ENCODE data around the gene CHCT1. TPM values are rescaled to one million over a fixed set of nuclear protein-coding genes. Genes with fewer than 3 reads are reported as not detected.
"Not testable (repeated sequence)": the region's sequence is repeated elsewhere in the genome, so short reads cannot be mapped to it uniquely, and the experiment has no call there.

The CHCT1 gene
- polyA plus RNA-seq, 1 donor (not counting 4 experiments of a cell fraction or from before 2014, with no cell fraction given): not detected

DNA sequence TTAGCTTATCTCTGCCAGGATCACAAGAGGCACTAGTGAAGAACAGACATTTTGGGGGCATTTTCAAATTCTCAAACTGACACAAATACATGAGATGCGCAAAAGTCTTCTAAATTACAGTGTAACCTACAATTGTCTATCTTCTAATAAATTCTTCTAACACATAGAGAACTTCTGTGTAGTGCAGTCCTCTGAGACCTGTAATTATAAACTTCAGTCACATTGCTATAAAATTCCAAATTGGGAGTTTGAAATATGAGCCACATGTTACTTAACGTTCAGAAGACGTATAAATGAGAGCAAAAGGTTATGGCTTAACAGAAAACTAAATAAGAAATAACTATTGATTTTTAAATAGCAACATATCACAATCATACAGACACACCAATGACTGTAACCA lies 42.8 kb upstream of the CHCT1 start:
- FAIRE-seq; H3K9me1 ChIP-seq (ENCODE audit: control insufficient read depth, extremely low read depth, insufficient read depth, low read length); H3K9ac ChIP-seq (ENCODE audit: control insufficient read depth, extremely low read depth, insufficient read depth, low read length); H3K4me3 ChIP-seq (ENCODE audit: control insufficient read depth in 2 of 3, extremely low read depth in 1 of 3, insufficient read depth in 2 of 3, low read depth in 1 of 3, low read length in 3 of 3); H3K27ac ChIP-seq (ENCODE audit: control insufficient read depth, insufficient read depth, low read length); H3K4me1 ChIP-seq (ENCODE audit: control insufficient read depth, extremely low read depth, insufficient read depth, low read length); H4K20me1 ChIP-seq (ENCODE audit: control insufficient read depth, extremely low read depth, insufficient read depth, low read length); dilution Hi-C loops (cut with MboI; ENCODE audit: extremely low pct_ligation_motif_present, low sequenced_read_pairs); DNase-seq (ENCODE audit: low read depth, low spot score); H3K36me3 ChIP-seq (ENCODE audit: control insufficient read depth in 2 of 2, extremely low read depth in 1 of 2, insufficient read depth in 2 of 2, low read length in 2 of 2); H3K4me2 ChIP-seq (ENCODE audit: control insufficient read depth, extremely low read depth, insufficient read depth, low read depth, low read length); H3K27me3 ChIP-seq (ENCODE audit: control insufficient read depth, extremely low read depth, insufficient read depth, low read length); H3K9me3 ChIP-seq (ENCODE audit: control insufficient read depth, low read depth, low read length); H2AFZ ChIP-seq (ENCODE audit: control insufficient read depth, low read length): not testable (repeated sequence)
- peaks cover 34% of the 10 kb centered on the region for H3K79me2 ChIP-seq (ENCODE audit: control insufficient read depth, insufficient read depth, low read length)

- H3K9me1 ChIP-seq (ENCODE audit: control insufficient read depth, extremely low read depth, insufficient read depth, low read length): no peaks in the 10 kb centered on the region
- no peaks in the 10 kb centered on the region for H3K36me3 ChIP-seq (ENCODE audit: control insufficient read depth in 2 of 2, extremely low read depth in 1 of 2, insufficient read depth in 2 of 2, low read length in 2 of 2)
- no peak overlapping the region for H3K4me2 ChIP-seq (ENCODE audit: control insufficient read depth, extremely low read depth, insufficient read depth, low read depth, low read length)
- H3K9me3 ChIP-seq (ENCODE audit: control insufficient read depth, low read depth, low read length): no peaks in the 10 kb centered on the region
- no peaks in the 10 kb centered on the region for H4K20me1 ChIP-seq (ENCODE audit: control insufficient read depth, extremely low read depth, insufficient read depth, low read length)
- dilution Hi-C loops (cut with MboI; ENCODE audit: extremely low pct_ligation_motif_present, low sequenced_read_pairs): no loop called here
- no peak overlapping the region for H3K4me3 ChIP-seq (ENCODE audit: control insufficient read depth in 2 of 3, extremely low read depth in 1 of 3, insufficient read depth in 2 of 3, low read depth in 1 of 3, low read length in 3 of 3)
- H3K27ac ChIP-seq (ENCODE audit: control insufficient read depth, insufficient read depth, low read length): no peak overlapping the region
- no peaks in the 10 kb centered on the region for H3K27me3 ChIP-seq (ENCODE audit: control insufficient read depth, extremely low read depth, insufficient read depth, low read length)
- TF ChIP-seq EZH2 (IDR thresholded peaks at IDR 0.05; ENCODE audit: low read length): no peak
- TF ChIP-seq, protein P1, sequence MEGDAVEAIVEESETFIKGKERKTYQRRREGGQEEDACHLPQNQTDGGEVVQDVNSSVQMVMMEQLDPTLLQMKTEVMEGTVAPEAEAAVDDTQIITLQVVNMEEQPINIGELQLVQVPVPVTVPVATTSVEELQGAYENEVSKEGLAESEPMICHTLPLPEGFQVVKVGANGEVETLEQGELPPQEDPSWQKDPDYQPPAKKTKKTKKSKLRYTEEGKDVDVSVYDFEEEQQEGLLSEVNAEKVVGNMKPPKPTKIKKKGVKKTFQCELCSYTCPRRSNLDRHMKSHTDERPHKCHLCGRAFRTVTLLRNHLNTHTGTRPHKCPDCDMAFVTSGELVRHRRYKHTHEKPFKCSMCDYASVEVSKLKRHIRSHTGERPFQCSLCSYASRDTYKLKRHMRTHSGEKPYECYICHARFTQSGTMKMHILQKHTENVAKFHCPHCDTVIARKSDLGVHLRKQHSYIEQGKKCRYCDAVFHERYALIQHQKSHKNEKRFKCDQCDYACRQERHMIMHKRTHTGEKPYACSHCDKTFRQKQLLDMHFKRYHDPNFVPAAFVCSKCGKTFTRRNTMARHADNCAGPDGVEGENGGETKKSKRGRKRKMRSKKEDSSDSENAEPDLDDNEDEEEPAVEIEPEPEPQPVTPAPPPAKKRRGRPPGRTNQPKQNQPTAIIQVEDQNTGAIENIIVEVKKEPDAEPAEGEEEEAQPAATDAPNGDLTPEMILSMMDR (optimal IDR thresholded peaks at IDR 0.05 in 1 of 3, IDR thresholded peaks at IDR 0.05 in 1 of 3, conservative IDR thresholded peaks at IDR 0.05 in 1 of 3; ENCODE audit: extremely low read depth in 1 of 3, insufficient read depth in 2 of 3, low read length in 3 of 3): no peak
- FAIRE-seq: no peak
- peaks cover 8% of the 10 kb centered on the region for H3K4me1 ChIP-seq (ENCODE audit: control insufficient read depth, extremely low read depth, insufficient read depth, low read length)
- H2AFZ ChIP-seq (ENCODE audit: control insufficient read depth, low read length): no peak overlapping the region
- H3K9ac ChIP-seq (ENCODE audit: control insufficient read depth, extremely low read depth, insufficient read depth, low read length): no peak overlapping the region
- peaks cover 59% of the 10 kb centered on the region for H3K79me2 ChIP-seq (ENCODE audit: control insufficient read depth, insufficient read depth, low read length)
- no peak for DNase-seq (ENCODE audit: low read depth, low spot score)
Observed at GRCh38 chr17:60381958-60382357, 40.3 kb upstream of the CHCT1 start.

GRCh38 chr17:60383379-60383778 lies 38.9 kb upstream of the CHCT1 start:
- no peak for DNase-seq (ENCODE audit: low read depth, low spot score)
- no peak for TF ChIP-seq EZH2 (IDR thresholded peaks at IDR 0.05; ENCODE audit: low read length)
- TF ChIP-seq, protein P1 (optimal IDR thresholded peaks at IDR 0.05 in 1 of 3, IDR thresholded peaks at IDR 0.05 in 1 of 3, conservative IDR thresholded peaks at IDR 0.05 in 1 of 3; ENCODE audit: extremely low read depth in 1 of 3, insufficient read depth in 2 of 3, low read length in 3 of 3): no peak
- dilution Hi-C loops (cut with MboI; ENCODE audit: extremely low pct_ligation_motif_present, low sequenced_read_pairs): no loop called here
- H3K4me2 ChIP-seq (ENCODE audit: control insufficient read depth, extremely low read depth, insufficient read depth, low read depth, low read length): no peak overlapping the region
- H4K20me1 ChIP-seq (ENCODE audit: control insufficient read depth, extremely low read depth, insufficient read depth, low read length): no peaks in the 10 kb centered on the region
- no peak overlapping the region for H3K27ac ChIP-seq (ENCODE audit: control insufficient read depth, insufficient read depth, low read length)
- H3K36me3 ChIP-seq (ENCODE audit: control insufficient read depth in 2 of 2, extremely low read depth in 1 of 2, insufficient read depth in 2 of 2, low read length in 2 of 2): no peaks in the 10 kb centered on the region
- H3K27me3 ChIP-seq (ENCODE audit: control insufficient read depth, extremely low read depth, insufficient read depth, low read length): no peaks in the 10 kb centered on the region
- H3K9me1 ChIP-seq (ENCODE audit: control insufficient read depth, extremely low read depth, insufficient read depth, low read length): no peaks in the 10 kb centered on the region
- FAIRE-seq: no peak
- peaks cover 8% of the 10 kb centered on the region for H3K4me1 ChIP-seq (ENCODE audit: control insufficient read depth, extremely low read depth, insufficient read depth, low read length)
- H3K9me3 ChIP-seq (ENCODE audit: control insufficient read depth, low read depth, low read length): no peaks in the 10 kb centered on the region
- H3K79me2 ChIP-seq (ENCODE audit: control insufficient read depth, insufficient read depth, low read length): peaks cover 69% of the 10 kb centered on the region
- H3K4me3 ChIP-seq (ENCODE audit: control insufficient read depth in 2 of 3, extremely low read depth in 1 of 3, insufficient read depth in 2 of 3, low read depth in 1 of 3, low read length in 3 of 3): no peak overlapping the region
- no peak overlapping the region for H3K9ac ChIP-seq (ENCODE audit: control insufficient read depth, extremely low read depth, insufficient read depth, low read length)
- no peak overlapping the region for H2AFZ ChIP-seq (ENCODE audit: control insufficient read depth, low read length)

DNA sequence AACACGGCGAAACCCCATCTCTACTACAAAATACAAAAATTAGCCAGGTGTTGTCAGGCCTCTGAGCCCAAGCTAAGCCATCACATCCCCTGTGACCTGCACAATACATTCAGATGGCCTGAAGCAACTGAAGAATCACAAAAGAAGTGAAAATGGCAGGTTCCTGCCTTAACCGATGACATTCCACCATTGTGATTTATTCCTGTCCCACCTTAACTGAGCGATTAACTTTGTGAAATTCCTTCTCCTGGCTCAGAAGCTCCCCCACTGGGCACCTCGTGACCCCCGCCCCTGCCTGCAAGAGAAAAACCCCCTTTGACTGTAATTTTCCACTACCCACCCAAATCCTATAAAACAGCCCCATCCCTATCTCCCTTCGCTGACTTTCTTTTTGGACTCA lies 37.4 kb upstream of the CHCT1 start:
- H3K4me1 ChIP-seq (ENCODE audit: control insufficient read depth, extremely low read depth, insufficient read depth, low read length): peaks cover 17% of the 10 kb centered on the region
- H3K36me3 ChIP-seq (ENCODE audit: control insufficient read depth in 2 of 2, extremely low read depth in 1 of 2, insufficient read depth in 2 of 2, low read length in 2 of 2); H3K4me3 ChIP-seq (ENCODE audit: control insufficient read depth in 2 of 3, extremely low read depth in 1 of 3, insufficient read depth in 2 of 3, low read depth in 1 of 3, low read length in 3 of 3); H3K27ac ChIP-seq (ENCODE audit: control insufficient read depth, insufficient read depth, low read length); H3K4me2 ChIP-seq (ENCODE audit: control insufficient read depth, extremely low read depth, insufficient read depth, low read depth, low read length); H3K27me3 ChIP-seq (ENCODE audit: control insufficient read depth, extremely low read depth, insufficient read depth, low read length); DNase-seq (ENCODE audit: low read depth, low spot score); H3K9me3 ChIP-seq (ENCODE audit: control insufficient read depth, low read depth, low read length); dilution Hi-C loops (cut with MboI; ENCODE audit: extremely low pct_ligation_motif_present, low sequenced_read_pairs); H4K20me1 ChIP-seq (ENCODE audit: control insufficient read depth, extremely low read depth, insufficient read depth, low read length); FAIRE-seq; H3K9ac ChIP-seq (ENCODE audit: control insufficient read depth, extremely low read depth, insufficient read depth, low read length); H2AFZ ChIP-seq (ENCODE audit: control insufficient read depth, low read length); H3K9me1 ChIP-seq (ENCODE audit: control insufficient read depth, extremely low read depth, insufficient read depth, low read length): not testable (repeated sequence)
- H3K79me2 ChIP-seq (ENCODE audit: control insufficient read depth, insufficient read depth, low read length): peaks cover 79% of the 10 kb centered on the region

Measured in keratinocyte (primary cell).